Type B pancreatic cell (in vitro differentiated cells): ENCODE results near the gene MAP4K5. TPM values are rescaled to one million over a fixed set of nuclear protein-coding genes. Genes with fewer than 3 reads are reported as not detected.

Experiments
- DNase-seq: peaks from one replicate; pipeline ENCODE4 v3.0.0; 2021; ENCODE audit warnings: mixed read lengths; ENCODE audit not compliant: unreplicated experiment; ENCODE audit errors: extremely low spot score
- H3K27ac Mint-ChIP-seq: 2 replicates; pipeline ENCODE4 v1.8.0; 2021; ENCODE audit warnings: mild to moderate bottlenecking, mixed read lengths
- H3K27me3 Mint-ChIP-seq: 2 replicates; pipeline ENCODE4 v1.8.0; 2021; ENCODE audit warnings: mixed read lengths
- H3K36me3 Mint-ChIP-seq: 2 replicates; pipeline ENCODE4 v1.8.0; 2021; ENCODE audit warnings: mixed read lengths
- H3K4me1 Mint-ChIP-seq: one replicate; pipeline ENCODE4 v1.8.0; 2021; ENCODE audit warnings: mixed read lengths; ENCODE audit not compliant: unreplicated experiment
- H3K4me3 Mint-ChIP-seq: 2 replicates; pipeline ENCODE4 v1.8.0; 2021; ENCODE audit warnings: mild to moderate bottlenecking, mixed read lengths
- H3K9me3 Mint-ChIP-seq: 2 replicates; pipeline ENCODE4 v1.8.0; 2021; ENCODE audit warnings: mixed read lengths
- CTCF ChIP-seq: fragments of 200-600 bp; sonication (generic); conservative IDR thresholded peaks from 2 replicates; pipeline ENCODE4 v1.5.0; 2021; ENCODE audit warnings: antibody characterized with exemption, mild to moderate bottlenecking
- total RNA-seq: library from RNA; stranded (reverse); gene quantifications from 2 replicates; pipeline ENCODE4 v1.2.1, GENCODE V29; 2021; ENCODE audit warnings: low replicate concordance

Gene MAP4K5
- total RNA-seq, 1 donor from 2014 or later: 58.4 TPM

GRCh38 chr14:50488521-50488920 lies 43.8 kb downstream of the MAP4K5 start:
- no peak for TF ChIP-seq CTCF
- no peaks in the 10 kb centered on the region for H3K27me3 Mint-ChIP-seq
- H3K9me3 Mint-ChIP-seq: no peaks in the 10 kb centered on the region
- no peaks in the 10 kb centered on the region for H3K4me1 Mint-ChIP-seq
- H3K27ac Mint-ChIP-seq: no peak overlapping the region
- no peak for DNase-seq
- no peak overlapping the region for H3K4me3 Mint-ChIP-seq
- peaks cover 19% of the 10 kb centered on the region for H3K36me3 Mint-ChIP-seq

GRCh38 chr14:50479041-50479440 lies 53.3 kb downstream of the MAP4K5 start:
- no peaks in the 10 kb centered on the region for H3K9me3 Mint-ChIP-seq
- H3K27ac Mint-ChIP-seq: no peak overlapping the region
- H3K27me3 Mint-ChIP-seq: no peaks in the 10 kb centered on the region
- DNase-seq: no peak
- H3K4me1 Mint-ChIP-seq: no peaks in the 10 kb centered on the region
- peaks cover 18% of the 10 kb centered on the region for H3K36me3 Mint-ChIP-seq
- no peak overlapping the region for H3K4me3 Mint-ChIP-seq
- no peak for TF ChIP-seq CTCF

- Mint-ChIP-seq H3K27ac (no peak overlapping the region), H3K27me3 (no peaks in the 10 kb centered on the region), H3K36me3 (peaks cover 22% of the 10 kb centered on the region), H3K9me3 (no peaks in the 10 kb centered on the region), H3K4me3 (no peak overlapping the region), H3K4me1 (no peaks in the 10 kb centered on the region)
- no peak for TF ChIP-seq CTCF
- no peak for DNase-seq
Measured at GRCh38 chr14:50477760-50478159, 54.6 kb downstream of the MAP4K5 start.

- Mint-ChIP-seq H3K9me3 (peaks cover 4% of the 10 kb centered on the region), H3K27me3 (no peaks in the 10 kb centered on the region), H3K4me1 (no peaks in the 10 kb centered on the region), H3K4me3 (no peak overlapping the region), H3K36me3 (peaks cover 37% of the 10 kb centered on the region), H3K27ac (no peak overlapping the region)
- no peak for TF ChIP-seq CTCF
- no peak for DNase-seq
Measured at GRCh38 chr14:50476134-50476533, 56.2 kb downstream of the MAP4K5 start.

DNA sequence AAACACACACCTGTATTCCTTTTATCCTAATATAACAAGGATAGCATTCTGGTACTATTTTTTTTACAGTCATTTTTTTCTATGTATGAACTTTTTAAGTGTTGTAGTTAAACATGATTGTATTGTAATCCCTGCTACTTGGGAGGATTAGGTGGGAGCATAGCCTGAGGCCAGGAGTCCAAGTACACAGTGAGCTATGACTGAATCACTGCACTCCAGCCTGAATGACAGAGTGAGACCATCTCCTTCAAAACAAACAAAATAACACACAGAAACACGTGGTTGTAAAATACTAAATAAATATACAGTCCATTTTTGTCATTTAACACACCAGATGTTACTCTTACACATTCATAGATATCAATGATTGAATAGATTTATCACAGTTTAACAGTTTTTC lies 56.9 kb downstream of the MAP4K5 start:
- no peak for DNase-seq
- no peak overlapping the region for H3K27ac Mint-ChIP-seq
- H3K9me3 Mint-ChIP-seq: peaks cover 4% of the 10 kb centered on the region
- H3K27me3 Mint-ChIP-seq: no peaks in the 10 kb centered on the region
- H3K4me1 Mint-ChIP-seq: no peaks in the 10 kb centered on the region
- H3K4me3 Mint-ChIP-seq: no peak overlapping the region
- peaks cover 40% of the 10 kb centered on the region for H3K36me3 Mint-ChIP-seq
- no peak for TF ChIP-seq CTCF

DNA sequence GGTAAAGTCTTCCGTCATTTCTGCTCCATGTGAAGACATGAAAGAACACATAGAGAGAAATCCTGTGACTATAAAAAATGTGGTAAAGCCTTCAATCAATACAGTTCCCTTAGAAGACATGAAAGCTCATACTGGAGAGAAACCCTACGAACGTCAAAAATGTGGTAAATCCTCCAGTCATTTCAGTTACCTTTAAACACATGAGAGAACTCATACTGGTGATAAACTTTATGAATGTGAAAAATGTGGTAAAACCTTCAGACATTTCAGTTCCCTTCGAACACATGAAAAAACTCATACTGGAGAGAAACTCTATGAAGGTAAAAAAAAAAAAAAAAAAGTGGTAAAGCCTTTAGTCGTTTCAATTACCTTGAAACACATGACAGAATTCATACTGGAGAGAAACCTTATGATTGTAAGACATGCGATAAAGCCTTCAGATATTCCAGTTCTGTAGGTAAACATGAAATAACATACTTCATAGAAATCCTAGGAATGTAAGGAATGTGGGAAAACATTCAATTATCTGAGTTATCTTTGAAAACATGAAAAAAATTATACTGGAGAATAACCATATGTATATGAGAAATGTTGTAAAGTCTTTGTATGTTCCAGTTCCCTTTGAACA lies 60.4 kb downstream of the MAP4K5 start:
- H3K27me3 Mint-ChIP-seq: no peaks in the 10 kb centered on the region
- H3K27ac Mint-ChIP-seq: no peak overlapping the region
- DNase-seq: no peak
- peaks cover 4% of the 10 kb centered on the region for H3K9me3 Mint-ChIP-seq
- TF ChIP-seq CTCF: no peak
- H3K4me3 Mint-ChIP-seq: no peak overlapping the region
- no peaks in the 10 kb centered on the region for H3K4me1 Mint-ChIP-seq
- H3K36me3 Mint-ChIP-seq: peaks cover 60% of the 10 kb centered on the region
